Dermis microvascular lymphatic vessel endothelial cell (primary cell): ENCODE measurements around the gene BRINP2. TPM values are rescaled to one million over a fixed set of nuclear protein-coding genes. Genes with fewer than 3 reads are reported as not detected.

Experiments
- DNase-seq, 2 donors: peaks; one replicate each; pipeline versions ENCODE4 v3.0.0 to v3.0.0-alpha.2; 2010; ENCODE audit warnings: low read depth in 2 of 2
- total RNA-seq: library from RNA; depleted of rRNA; stranded (reverse); fragments of >200 nt; gene quantifications from 2 replicates; pipeline ENCODE4 v1.2.1, GENCODE V29; 2014

The BRINP2 gene
- total RNA-seq, 1 donor from 2014 or later, result not detected

DNA sequence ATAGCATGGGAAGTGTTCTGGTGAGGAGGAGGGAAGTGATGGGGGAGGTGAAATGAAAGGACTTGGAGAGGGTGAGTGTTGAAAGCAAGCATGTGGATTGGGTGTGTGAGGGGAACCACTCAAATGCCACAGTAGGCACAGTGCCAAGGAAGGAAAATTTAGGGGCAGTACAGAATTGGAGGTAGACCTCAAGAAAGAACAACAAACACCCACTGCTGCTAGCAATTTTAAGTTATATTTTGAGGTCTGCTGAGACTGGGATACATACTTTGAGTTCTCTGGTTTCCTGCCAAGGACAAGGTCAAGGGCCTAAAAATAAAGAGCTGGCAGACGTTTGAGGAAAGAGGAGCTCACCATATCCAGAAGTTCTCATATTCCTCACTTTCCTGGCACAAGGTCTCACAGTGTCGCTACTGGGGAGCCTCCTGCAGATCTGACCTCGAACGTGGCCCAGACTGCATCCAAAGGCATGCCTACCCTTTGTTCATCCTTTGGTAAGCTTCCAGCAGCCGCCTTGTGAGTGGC lies 104.0 kb downstream of the BRINP2 start:
- DNase-seq, result no peak

DNA sequence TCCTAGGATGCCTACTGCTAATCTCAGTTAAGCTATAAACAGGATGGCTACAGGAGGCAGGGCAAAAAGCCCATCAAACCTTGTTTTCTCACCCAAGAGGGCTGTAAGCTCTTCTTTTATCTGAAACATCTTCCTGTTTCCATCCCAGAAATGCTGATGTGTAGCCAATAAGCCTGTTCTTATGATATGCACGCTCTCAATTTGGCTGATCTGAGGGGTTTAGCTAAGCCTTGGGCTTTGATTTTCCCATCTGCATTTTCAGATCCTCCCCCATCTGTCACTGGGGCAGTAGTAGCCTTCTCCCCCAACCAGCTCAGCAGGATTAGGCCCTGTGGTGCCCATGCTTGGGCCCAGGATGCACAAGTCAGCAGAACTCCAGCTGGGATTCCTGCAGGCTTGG lies 105.0 kb downstream of the BRINP2 start:
- no peak for DNase-seq

DNA sequence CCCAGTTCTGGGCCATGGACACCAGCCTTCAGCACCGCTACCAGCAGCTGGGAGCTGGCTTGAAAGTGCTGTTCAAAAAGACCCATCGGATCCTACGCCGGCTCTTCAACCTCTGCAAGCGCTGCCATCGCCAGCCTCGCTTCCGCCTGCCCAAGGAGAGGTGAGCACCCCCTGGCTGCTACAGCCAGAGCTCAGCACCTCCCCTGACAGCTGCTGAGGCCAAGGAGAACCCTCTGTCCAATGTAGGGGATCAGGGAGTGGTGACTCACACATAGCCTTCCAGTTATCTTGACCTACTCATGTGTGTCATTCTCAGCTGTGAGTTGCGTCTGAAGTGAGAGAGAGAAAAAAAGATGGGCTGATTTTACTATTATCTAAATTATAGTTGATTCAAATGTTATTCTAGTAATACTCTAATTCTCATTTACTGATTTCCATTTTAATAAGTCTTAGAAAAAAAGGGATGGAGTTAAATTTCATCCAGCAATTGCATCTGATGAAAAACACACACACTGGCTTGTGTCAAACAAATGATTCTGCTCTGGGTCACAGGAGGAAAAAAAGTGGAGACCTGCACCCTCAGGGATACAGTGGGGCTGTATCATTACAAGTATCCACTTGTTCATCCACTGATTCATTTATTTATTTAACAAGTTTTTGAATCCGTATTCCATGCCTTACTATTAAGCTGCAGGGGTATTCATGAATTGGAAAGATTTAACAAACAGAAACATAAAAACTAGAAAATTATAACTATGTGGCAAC lies 108.0 kb downstream of the BRINP2 start:
- no peak for DNase-seq

GRCh38 chr1:177281901-177282300 lies 111.1 kb downstream of the BRINP2 start:
- no peak for DNase-seq

DNA sequence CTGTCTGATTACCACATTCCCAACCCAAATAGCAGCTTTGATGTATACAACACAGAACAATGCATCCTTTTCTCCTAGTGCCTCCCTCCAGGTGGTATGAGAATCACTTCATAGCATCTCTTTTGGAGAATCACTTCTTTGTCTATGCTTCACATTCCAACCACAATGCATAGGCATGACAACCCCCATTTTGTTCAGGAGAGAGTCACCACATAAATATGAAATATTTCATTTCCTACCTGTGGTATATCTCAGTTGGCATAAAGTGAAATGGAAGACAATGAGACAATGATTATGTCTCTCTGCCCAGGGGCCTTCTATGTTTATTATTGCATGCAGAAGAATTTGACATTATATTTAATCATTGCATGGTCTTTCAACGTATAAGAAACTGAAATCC lies 112.2 kb downstream of the BRINP2 start:
- no peak for DNase-seq

DNA sequence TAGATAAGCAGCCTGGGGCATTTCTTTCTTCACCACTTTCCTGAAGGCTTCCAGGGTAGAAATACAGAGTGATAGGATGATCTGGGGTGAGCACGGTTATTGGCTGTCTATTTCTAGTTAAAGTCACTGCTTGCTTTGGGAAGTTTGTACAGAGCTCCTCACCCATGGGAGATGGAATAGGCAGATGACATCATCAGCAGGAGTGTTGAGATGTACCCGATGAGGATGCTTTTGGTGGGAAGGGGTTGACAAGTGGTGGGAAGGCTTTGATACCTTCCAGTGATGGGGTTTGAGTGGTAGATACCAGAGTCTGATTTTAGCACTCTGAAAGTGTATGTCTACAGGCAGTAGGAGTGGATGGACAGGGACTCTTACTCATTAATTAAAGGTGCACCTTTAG lies 112.6 kb downstream of the BRINP2 start:
- no peak for DNase-seq

DNA sequence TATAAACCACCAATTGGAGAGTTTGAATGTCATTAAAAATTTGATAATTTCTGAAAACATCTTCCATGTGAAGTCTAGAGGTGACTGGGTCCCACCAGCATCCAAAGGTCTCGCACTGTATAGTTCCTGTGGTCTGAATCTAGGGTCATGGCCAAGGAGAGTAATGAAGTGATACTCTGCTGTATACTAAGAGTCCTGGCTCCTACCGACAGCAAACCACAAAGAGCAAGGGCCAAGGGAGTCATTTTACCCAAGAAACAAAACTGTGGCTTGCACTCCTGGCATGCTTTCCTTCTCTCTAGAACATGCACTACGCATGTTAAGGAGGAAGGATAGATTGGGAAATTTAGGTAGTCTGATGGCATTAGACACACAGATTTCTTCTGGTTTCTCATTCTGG lies 115.6 kb downstream of the BRINP2 start:
- no peak for DNase-seq

DNA sequence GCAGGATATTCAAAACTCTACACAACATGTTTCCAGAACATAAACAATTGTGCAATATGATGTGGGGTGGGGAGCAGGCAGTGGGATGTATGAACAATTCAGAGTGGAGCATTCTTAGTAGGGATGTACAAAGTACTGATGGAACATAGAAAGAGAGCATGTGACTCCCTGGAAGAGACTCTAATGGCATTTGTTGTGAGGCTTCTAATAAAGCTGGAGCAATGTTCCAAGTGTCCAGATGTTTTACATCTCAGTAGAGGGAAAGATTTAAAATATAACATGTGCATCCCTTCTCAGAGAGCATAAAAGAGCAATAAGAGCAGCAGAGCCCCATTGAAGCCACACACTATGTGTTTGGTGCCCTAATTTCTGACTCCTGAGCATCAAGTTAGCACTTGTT lies 116.5 kb downstream of the BRINP2 start:
- no peak for DNase-seq

DNA sequence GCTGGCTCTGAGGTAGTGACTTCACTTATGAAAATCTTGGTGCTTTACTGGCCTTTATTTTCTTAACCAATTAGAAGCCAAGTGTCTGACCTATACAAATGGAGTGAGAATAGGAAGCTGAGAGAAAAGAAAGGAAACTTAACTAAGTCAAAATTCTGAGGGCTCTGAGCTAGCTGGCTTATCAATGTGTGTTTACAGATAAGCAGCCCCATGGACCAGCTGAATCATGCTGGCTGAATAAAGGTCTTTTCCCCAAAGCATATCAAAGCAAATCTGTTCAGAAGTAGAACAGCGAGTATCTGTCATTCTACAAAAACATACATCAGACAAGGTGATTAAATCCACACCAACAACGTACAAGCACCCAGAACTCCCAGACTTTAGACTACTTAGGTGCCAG lies 117.2 kb downstream of the BRINP2 start:
- DNase-seq, result no peak

- DNase-seq, result no peak
Measured at GRCh38 chr1:177289532-177289931, 118.8 kb downstream of the BRINP2 start.

DNA sequence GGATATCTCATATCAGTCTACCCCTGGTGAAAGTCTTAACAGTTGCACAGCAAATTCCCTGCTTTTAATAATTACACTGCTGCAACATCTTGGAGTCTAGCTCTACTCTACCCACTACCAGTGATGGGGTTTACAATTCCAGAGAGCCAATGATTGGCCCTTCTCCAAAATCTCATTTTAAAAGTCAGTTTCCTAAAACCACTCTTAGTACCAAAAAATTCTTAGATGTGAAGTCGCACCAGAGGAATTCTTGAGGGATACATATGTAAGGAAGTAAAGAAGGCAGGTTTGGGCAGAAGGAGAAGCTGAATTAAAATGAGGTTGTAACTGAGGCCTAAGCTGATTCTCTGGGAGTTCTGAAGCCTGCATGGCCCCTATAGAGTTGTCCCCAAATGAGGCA lies 129.7 kb downstream of the BRINP2 start:
- no peak for DNase-seq

- DNase-seq, result no peak
Measured at GRCh38 chr1:177301425-177302124, 130.8 kb downstream of the BRINP2 start.

- no peak for DNase-seq
Measured at GRCh38 chr1:177302357-177303044, 131.7 kb downstream of the BRINP2 start.

DNA sequence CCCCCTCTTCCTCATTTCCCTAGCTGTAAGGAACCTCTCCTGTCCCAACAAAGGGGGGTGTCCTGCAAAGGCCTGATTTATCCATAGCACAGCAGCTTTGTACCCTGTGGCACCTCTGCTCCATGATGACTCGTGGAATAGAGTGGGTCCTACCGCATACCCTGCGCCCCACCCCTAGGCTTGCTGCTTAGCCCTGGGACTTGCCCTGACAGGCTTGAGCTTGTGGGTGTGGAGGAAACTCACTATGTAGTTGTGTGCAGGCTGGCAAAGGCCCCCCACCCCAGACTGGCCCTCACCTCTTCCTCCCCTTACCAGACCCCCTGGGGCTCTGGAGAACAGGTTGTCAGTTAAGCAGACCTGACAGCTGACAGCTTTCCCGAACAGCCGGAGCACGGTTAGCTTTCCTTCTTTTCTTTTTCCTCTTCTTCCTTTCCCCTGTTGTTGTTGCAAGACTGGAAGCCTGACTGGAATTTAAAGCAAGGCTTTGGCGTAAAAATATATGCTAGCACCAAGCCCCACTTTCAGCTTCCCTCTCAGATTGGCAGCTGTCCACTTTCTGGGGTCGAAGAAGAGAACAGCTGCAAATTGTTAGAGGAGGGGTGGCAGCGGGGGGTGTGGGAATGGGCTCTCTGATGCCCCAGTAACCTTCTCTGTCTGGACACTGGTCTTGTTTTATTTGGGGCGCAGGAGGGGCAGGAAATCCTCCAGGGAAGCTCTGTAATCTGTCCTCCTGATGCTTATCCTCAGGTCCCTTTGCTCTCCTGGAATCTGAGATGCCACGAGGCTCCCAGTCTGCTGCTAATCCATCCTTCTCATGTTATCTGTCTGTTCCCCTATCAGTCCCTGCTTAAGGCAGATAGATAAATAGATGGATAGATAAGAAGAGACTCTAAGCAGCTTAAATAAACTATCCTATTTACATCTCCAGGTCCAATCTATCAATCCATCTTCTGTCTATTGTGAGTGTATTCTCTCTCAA lies 134.6 kb downstream of the BRINP2 start:
- DNase-seq, result no peak

GRCh38 chr1:177306019-177306415 lies 135.3 kb downstream of the BRINP2 start:
- no peak for DNase-seq

DNA sequence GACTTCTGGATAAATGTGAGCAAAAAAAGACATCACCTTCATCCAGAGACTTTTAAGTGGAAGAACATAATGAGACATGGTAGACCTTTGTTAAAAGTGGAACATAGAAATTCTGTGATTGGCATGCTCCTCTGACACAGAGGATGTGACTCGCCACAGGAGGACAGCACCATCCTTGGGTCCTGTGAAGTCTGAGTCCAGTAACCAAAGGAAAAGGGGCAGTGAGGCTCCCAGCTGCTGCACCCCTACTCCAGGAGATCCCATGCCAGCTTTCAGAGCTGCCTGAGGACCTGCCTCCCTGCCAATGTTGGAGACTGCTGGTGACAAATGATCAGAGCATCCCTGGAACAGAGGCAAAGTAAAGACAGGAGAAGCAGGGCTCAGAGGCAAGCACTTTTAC lies 136.2 kb downstream of the BRINP2 start:
- no peak for DNase-seq

DNA sequence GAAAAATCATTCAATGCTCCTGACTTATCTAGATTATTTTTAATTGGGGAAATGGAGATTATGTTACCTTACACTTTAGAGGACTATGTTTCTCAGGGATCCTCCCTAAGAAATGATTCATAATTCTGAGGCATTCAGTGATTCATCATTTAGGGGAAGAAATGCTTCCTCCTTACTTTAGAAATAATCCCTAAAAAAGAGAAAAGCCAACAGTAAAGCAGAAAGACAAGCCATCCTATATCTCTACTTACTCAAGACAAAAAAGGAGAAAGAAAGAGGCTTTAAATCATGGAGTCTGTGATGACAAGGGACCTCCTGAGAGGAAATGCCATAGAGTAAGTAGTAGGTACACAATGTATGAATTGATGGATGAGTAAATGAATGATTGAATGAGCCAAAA lies 137.0 kb downstream of the BRINP2 start:
- no peak for DNase-seq

DNA sequence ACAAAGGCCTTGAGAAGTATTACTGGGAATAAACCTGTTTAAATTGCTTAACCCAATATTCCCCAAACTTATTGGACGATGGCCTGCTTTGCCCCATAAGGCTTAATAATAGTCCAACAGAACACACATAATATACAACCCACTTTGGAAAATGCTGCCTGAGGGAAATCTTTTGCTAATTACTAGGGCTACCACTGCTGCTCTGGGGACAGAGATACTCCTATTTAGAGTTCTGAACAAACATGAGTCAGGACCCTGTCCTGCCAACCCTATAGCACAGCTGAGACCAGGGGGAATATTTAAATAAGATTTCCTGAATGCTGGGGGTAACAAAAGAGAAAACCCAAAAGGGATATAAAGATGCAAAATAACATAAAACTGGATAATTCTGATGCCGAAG lies 139.1 kb downstream of the BRINP2 start:
- DNase-seq, result no peak

- DNase-seq, result no peak
Measured at GRCh38 chr1:177310326-177310725, 139.6 kb downstream of the BRINP2 start.

GRCh38 chr1:177311111-177311510 lies 140.4 kb downstream of the BRINP2 start:
- no peak for DNase-seq

GRCh38 chr1:177311586-177311985 lies 140.8 kb downstream of the BRINP2 start:
- no peak for DNase-seq
